Calu3 (cell line): Measurements from ENCODE around the gene CEMIP. TPM values are rescaled to one million over a fixed set of nuclear protein-coding genes. Genes with fewer than 3 reads are reported as not detected.

Experiments used
- BruUV-seq: library from RNA; stranded (reverse); fragments of 400-500 nt; replicated peaks from 2 replicates; lab custom pipeline; 2021; lab: Mats Ljungman, UMichigan
- CTCF ChIA-PET: fragments of 300-600 bp; sonication (Branson Sonifier 250); formaldehyde crosslinking; loops from one replicate; lab custom pipeline; 2022; ENCODE audit warnings: antibody characterized with exemption; lab: Charles Lee
- DNase-seq: peaks from one replicate; pipeline ENCODE4 v3.0.0; 2022
- H3K27ac Mint-ChIP-seq: one replicate; pipeline ENCODE4 v1.8.0; 2022; ENCODE audit warnings: mixed read lengths; ENCODE audit not compliant: unreplicated experiment
- H3K27me3 Mint-ChIP-seq: one replicate; pipeline ENCODE4 v1.8.0; 2022; ENCODE audit warnings: mixed read lengths; ENCODE audit not compliant: unreplicated experiment
- H3K36me3 Mint-ChIP-seq: one replicate; pipeline ENCODE4 v1.8.0; 2022; ENCODE audit warnings: mild to moderate bottlenecking, moderate library complexity, mixed read lengths; ENCODE audit not compliant: insufficient read depth, unreplicated experiment
- H3K4me1 Mint-ChIP-seq: one replicate; pipeline ENCODE4 v1.8.0; 2022; ENCODE audit warnings: mild to moderate bottlenecking, low read depth, mixed read lengths; ENCODE audit not compliant: unreplicated experiment
- H3K4me3 Mint-ChIP-seq: one replicate; pipeline ENCODE4 v1.8.0; 2022; ENCODE audit warnings: mild to moderate bottlenecking, low read depth, moderate library complexity, mixed read lengths; ENCODE audit not compliant: unreplicated experiment
- H3K9me3 Mint-ChIP-seq: one replicate; pipeline ENCODE4 v1.8.0; 2022; ENCODE audit warnings: low read depth, mixed read lengths; ENCODE audit not compliant: unreplicated experiment
- intact Hi-C: fragments of 100-400 bp; cut with micrococcal nuclease; formaldehyde crosslinking; loops from one replicate; pipeline ENCODE4 v1.10.0; 2022; ENCODE audit not compliant: unreplicated experiment
- total RNA-seq: library from RNA; stranded (reverse); gene quantifications from 2 replicates; pipeline ENCODE4 v1.2.3, GENCODE V29; 2022
- TF ChIP-seq, protein P1 (sequence below): fragments of 200-600 bp; IDR thresholded peaks from one replicate; pipeline ENCODE4 v1.8.0; 2022; ENCODE audit warnings: antibody characterized with exemption; ENCODE audit not compliant: unreplicated experiment

CEMIP gene
- total RNA-seq, 1 experiment from 2014 or later = 1.8 TPM

DNA sequence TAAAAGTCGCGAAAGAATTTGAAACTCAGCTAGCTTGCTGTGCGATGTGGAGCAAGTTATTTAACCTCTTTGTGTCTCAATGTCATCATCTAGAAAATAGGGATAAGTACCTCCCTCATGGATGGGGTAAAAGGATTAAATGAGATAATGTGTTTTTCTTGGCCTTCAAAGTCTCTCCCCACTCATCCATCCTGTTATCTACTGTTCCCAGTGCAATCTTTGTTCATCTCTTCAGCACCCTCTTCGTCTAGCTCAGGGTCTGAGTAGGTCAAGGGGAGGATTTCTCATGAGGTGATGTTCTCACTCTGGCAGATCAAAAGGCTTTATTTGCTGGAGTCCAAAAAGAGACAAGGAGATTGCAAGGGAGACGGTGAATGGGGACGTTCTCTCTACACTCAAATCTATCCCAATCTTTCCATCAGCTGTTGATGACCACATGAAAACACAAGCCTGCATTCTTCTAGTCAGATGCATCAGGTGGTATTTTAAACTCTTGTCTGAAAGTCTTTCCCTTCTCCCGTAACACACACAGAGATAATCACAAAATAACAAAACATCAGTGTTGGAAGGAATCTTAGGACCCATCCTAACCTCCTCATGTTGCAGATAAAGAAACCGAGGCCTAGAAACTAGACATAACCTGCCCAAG, 209.1 kb downstream of the CEMIP start:
- peaks cover 22% of the 10 kb centered on the region for H3K36me3 Mint-ChIP-seq

DNA sequence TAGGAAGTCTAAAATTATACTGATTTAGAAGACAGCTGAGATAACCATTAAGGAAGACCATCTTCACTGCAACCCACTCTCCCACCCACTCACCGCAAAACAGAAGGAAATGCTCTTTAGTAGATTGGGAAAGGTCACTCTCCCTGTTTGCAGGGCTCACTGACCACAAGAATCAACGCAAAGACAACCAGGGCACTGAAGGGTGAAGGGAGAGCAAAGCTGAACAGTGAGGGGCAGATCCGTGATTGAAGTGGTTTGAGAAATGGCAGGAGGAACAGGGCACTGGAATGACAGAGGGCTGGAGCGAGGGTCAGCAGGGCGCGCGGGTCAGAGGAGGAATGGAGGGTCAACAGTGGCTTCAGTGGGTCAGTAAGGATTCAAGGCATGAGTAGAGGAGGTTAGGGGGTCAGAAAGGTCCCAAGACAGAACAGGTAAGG, 209.9 kb downstream of the CEMIP start:
- intact Hi-C loops = no loop called here
- Mint-ChIP-seq H3K27me3 (no peaks in the 10 kb centered on the region), H3K4me3 (peak overlapping the region; percentile 94), H3K4me1 (peaks cover 38% of the 10 kb centered on the region), H3K9me3 (no peaks in the 10 kb centered on the region), H3K27ac (peak overlapping the region; percentile 81), H3K36me3 (peaks cover 22% of the 10 kb centered on the region)
- CTCF ChIA-PET = interaction anchor here (0.6 kb wide), 1 partner anchor 140 kb away, joined by 4 read pairs; no protein-coding TSS in a partner anchor
- TF ChIP-seq, protein P1, sequence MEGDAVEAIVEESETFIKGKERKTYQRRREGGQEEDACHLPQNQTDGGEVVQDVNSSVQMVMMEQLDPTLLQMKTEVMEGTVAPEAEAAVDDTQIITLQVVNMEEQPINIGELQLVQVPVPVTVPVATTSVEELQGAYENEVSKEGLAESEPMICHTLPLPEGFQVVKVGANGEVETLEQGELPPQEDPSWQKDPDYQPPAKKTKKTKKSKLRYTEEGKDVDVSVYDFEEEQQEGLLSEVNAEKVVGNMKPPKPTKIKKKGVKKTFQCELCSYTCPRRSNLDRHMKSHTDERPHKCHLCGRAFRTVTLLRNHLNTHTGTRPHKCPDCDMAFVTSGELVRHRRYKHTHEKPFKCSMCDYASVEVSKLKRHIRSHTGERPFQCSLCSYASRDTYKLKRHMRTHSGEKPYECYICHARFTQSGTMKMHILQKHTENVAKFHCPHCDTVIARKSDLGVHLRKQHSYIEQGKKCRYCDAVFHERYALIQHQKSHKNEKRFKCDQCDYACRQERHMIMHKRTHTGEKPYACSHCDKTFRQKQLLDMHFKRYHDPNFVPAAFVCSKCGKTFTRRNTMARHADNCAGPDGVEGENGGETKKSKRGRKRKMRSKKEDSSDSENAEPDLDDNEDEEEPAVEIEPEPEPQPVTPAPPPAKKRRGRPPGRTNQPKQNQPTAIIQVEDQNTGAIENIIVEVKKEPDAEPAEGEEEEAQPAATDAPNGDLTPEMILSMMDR = no peak
- BruUV-seq = no TSS peak
- DNase-seq = no peak

More for the DNA sequence above, 209.1 kb downstream of the CEMIP start:
- DNase-seq = no peak
- H3K9me3 Mint-ChIP-seq = no peaks in the 10 kb centered on the region
- H3K4me3 Mint-ChIP-seq = peak overlapping the region; percentile 94
- peak overlapping the region; percentile 81 for H3K27ac Mint-ChIP-seq
- H3K4me1 Mint-ChIP-seq = peaks cover 38% of the 10 kb centered on the region
- intact Hi-C loops = no loop called here
- TF ChIP-seq, protein P1 = no peak
- CTCF ChIA-PET = interaction anchor here (0.5 kb wide), 1 partner anchor 31 kb away, joined by 5 read pairs; no protein-coding TSS in a partner anchor
- BruUV-seq = TSS peak; percentile 60
- no peaks in the 10 kb centered on the region for H3K27me3 Mint-ChIP-seq

DNA sequence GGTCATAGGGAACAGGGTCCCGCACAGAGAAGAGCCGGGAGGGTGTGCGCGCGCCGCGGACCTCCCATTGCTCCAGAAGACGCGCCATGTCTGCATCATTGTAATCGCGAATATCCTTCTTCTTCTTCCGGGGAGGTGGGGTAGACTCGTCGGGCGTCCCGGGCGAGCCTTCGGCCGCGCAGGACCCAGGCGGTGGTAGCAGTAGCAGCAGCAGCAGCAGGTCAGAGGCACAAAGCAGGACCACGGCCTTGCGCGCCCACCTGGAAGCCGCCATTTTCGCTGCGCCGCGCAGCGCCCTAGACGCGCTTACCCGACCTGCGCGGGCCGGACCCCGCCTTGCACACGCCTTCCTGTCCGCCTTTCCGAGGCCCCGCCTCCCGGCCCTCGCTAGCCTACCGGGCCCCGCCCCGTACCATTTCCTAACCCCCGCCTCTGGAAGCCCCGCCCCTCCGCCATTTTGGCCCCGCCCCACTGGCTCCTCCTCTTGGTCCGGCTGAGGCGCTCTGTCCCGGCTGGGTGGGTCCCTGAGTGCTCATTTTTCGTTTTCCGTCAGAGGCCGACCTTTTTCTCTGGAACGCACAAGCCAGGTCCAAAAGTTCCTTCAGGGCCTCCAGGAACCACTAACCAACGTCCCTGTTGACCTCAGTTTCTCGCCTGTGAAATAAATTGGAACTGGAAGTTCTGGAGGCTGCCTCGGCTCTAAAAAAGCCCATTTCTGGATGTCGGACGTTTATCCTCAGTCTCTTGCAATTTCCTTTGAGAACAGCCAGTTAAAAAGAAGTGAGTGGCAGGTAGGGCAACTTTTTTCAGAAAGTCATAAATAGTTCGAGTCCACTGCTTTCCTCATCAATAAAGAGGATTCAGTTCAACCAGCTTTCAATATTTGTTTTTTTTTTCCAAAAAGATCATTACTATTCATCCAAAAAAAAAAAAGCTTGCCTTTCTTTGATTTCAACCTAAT, 210.6 kb downstream of the CEMIP start, which contains the start of gene MESD:
MESD (minus strand) TSS at position 302 of the 961 bp plus-strand sequence; CDS start at position 274, 28 bp downstream.
- intact Hi-C loops = no loop called here
- CTCF ChIA-PET = interaction anchor here (0.6 kb wide), 1 partner anchor 12 kb away, joined by 3 read pairs; no protein-coding TSS in a partner anchor

DNA sequence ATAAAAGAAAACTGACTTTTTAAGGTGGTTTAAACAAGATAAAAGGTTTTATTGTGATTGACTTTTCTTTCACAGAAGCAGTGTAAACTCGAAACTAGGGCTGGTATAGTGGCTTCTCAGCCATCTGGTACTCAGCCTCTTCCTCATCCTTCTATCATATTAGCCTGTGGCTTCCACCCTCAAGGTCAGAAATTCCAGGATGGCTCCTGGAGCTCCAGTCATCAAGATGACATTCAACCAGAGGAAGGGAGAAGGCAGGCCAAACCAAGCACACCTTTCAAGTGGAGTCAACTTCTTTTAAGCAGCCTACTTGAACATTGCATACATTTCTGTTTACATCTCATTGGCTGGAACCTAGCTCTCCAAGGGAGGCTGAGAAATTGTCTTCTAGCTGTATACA, 211.8 kb downstream of the CEMIP start:
- CTCF ChIA-PET = interaction anchor here (1.0 kb wide), 1 partner anchor 275 kb away, joined by 5 read pairs; no protein-coding TSS in a partner anchor
- peaks cover 22% of the 10 kb centered on the region for H3K36me3 Mint-ChIP-seq
- no peak overlapping the region for H3K27ac Mint-ChIP-seq
- no peak overlapping the region for H3K4me3 Mint-ChIP-seq
- no peaks in the 10 kb centered on the region for H3K27me3 Mint-ChIP-seq
- TF ChIP-seq, protein P1 = no peak
- peaks cover 38% of the 10 kb centered on the region for H3K4me1 Mint-ChIP-seq
- intact Hi-C loops = no loop called here
- no TSS peak for BruUV-seq
- no peak for DNase-seq
- H3K9me3 Mint-ChIP-seq = no peaks in the 10 kb centered on the region

More for the DNA sequence above, 210.6 kb downstream of the CEMIP start, which contains the start of gene MESD:
- BruUV-seq = TSS peak; percentile 98
- Mint-ChIP-seq H3K27ac (peak within 1 kb of the TSS; percentile 81), H3K9me3 (no peaks in the 10 kb centered on the region), H3K36me3 (peaks cover 22% of the 10 kb centered on the region), H3K27me3 (no peaks in the 10 kb centered on the region), H3K4me1 (peaks cover 37% of the 10 kb centered on the region), H3K4me3 (peak within 1 kb of the TSS; percentile 94)
- TF ChIP-seq, protein P1 = no peak
- DNase-seq = peak; percentile 98
